IMR-90 (cell line): ENCODE measurements around the gene PRSS3. TPM values are rescaled to one million over a fixed set of nuclear protein-coding genes. Genes with fewer than 3 reads are reported as not detected.
A peak's percentile ranks its signal among the peaks of the same experiment; 100 is the strongest.

Experiments
- ATAC-seq: fragments of 200-7000 bp; cut with Tn5 transposase; 2 replicates; pipeline ENCODE4 v1.9.1; 2020; ENCODE audit warnings: low read depth, mild to moderate bottlenecking, moderate library complexity
- BruUV-seq: library from RNA; stranded (reverse); fragments of 400-500 nt; replicated peaks from 2 replicates; lab custom pipeline; 2021; lab: Mats Ljungman, UMichigan
- CTCF ChIA-PET: fragments of 300-600 bp; formaldehyde crosslinking; extraction: SDS; loops from one replicate; lab custom pipeline; 2021; ENCODE audit warnings: antibody characterized with exemption; lab: Yijun Ruan, JAX
- POLR2A ChIA-PET: fragments of 300-600 bp; sonication (Branson Sonifier 250); formaldehyde crosslinking; loops from one replicate; lab custom pipeline; 2022; ENCODE audit warnings: antibody characterized with exemption; ENCODE audit not compliant: unreplicated experiment; lab: Charles Lee
- DNase-seq: peaks from one replicate; pipeline ENCODE4 v3.0.0; 2013
- H2AFZ ChIP-seq: replicated peaks from 2 replicates; pipeline ENCODE3; 2013; ENCODE audit warnings: low read length, mild to moderate bottlenecking; ENCODE audit not compliant: poor library complexity
- H2AK5ac ChIP-seq: 2 replicates; pipeline ENCODE4 v1.6.1; 2013; ENCODE audit warnings: low read depth, low read length, inconsistent platforms
- H2AK9ac ChIP-seq: replicated peaks from 2 replicates; pipeline ENCODE3; 2013; ENCODE audit warnings: mild to moderate bottlenecking, low read depth, low read length, moderate library complexity; ENCODE audit not compliant: poor library complexity
- H2BK120ac ChIP-seq: 2 replicates; pipeline ENCODE4 v1.6.1; 2013; ENCODE audit warnings: low read depth, low read length, inconsistent platforms
- H2BK15ac ChIP-seq: 3 replicates; pipeline ENCODE4 v1.6.1; 2013; ENCODE audit warnings: low read depth, low read length, inconsistent platforms
- H2BK20ac ChIP-seq: 2 replicates; pipeline ENCODE4 v1.6.1; 2013; ENCODE audit warnings: low read depth, mild to moderate bottlenecking, inconsistent platforms, low read length, moderate library complexity
- H2BK5ac ChIP-seq: 2 replicates; pipeline ENCODE4 v1.6.1; 2013; ENCODE audit warnings: mild to moderate bottlenecking, low read depth, low read length, inconsistent platforms; ENCODE audit not compliant: poor library complexity, severe bottlenecking
- H3K14ac ChIP-seq: replicated peaks from 2 replicates; pipeline ENCODE4 v1.6.1; 2013; ENCODE audit warnings: low read depth, low read length, inconsistent platforms
- H3K18ac ChIP-seq: 2 replicates; pipeline ENCODE4 v1.6.1; 2013; ENCODE audit warnings: low read depth, low read length, control low read depth
- H3K23ac ChIP-seq: 2 replicates; pipeline ENCODE4 v1.6.1; 2013; ENCODE audit warnings: low read depth, low read length, inconsistent platforms
- H3K27ac ChIP-seq: 2 replicates; pipeline ENCODE4 v1.5.1; 2013; ENCODE audit warnings: mild to moderate bottlenecking, control low read depth, low read length; ENCODE audit not compliant: insufficient read depth
- H3K27me3 ChIP-seq: 2 replicates; pipeline ENCODE4 v1.6.1; 2013; ENCODE audit warnings: low read length; ENCODE audit not compliant: control insufficient read depth, insufficient read depth
- H3K36me3 ChIP-seq: 2 replicates; pipeline ENCODE4 v1.6.1; 2013; ENCODE audit warnings: low read length, mixed read lengths; ENCODE audit not compliant: control insufficient read depth, insufficient read depth
- H3K4ac ChIP-seq: 2 replicates; pipeline ENCODE4 v1.6.1; 2013; ENCODE audit warnings: low read depth, low read length, inconsistent platforms
- H3K4me1 ChIP-seq: 2 replicates; pipeline ENCODE4 v1.6.1; 2013; ENCODE audit warnings: low read length, mixed read lengths; ENCODE audit not compliant: control insufficient read depth, insufficient read depth
- H3K4me2 ChIP-seq: 2 replicates; pipeline ENCODE4 v1.6.1; 2013; ENCODE audit warnings: low read depth, mild to moderate bottlenecking, control low read depth, low read length, moderate library complexity
- H3K4me3 ChIP-seq: 2 replicates; pipeline ENCODE4 v1.5.1; 2013; ENCODE audit warnings: low read depth, mild to moderate bottlenecking, control low read depth, low read length, moderate library complexity; ENCODE audit not compliant: insufficient read depth
- H3K56ac ChIP-seq: 2 replicates; pipeline ENCODE4 v1.6.1; 2013; ENCODE audit warnings: low read length, inconsistent platforms; ENCODE audit not compliant: insufficient read depth; ENCODE audit errors: extremely low read depth
- H3K79me1 ChIP-seq, 2 experiments: 2 replicates each; pipeline ENCODE4 v1.6.1; 2013; ENCODE audit warnings: low read length in 2 of 2, inconsistent platforms in 1 of 2, low read depth in 1 of 2
- H3K9ac ChIP-seq: 2 replicates; pipeline ENCODE4 v1.6.1; 2013; ENCODE audit warnings: low read depth, low read length, control low read depth
- H3K9me1 ChIP-seq: 2 replicates; pipeline ENCODE4 v1.6.1; 2013; ENCODE audit warnings: low read length, inconsistent platforms; ENCODE audit not compliant: insufficient read depth
- H3K9me3 ChIP-seq: 2 replicates; pipeline ENCODE4 v1.6.1; 2013; ENCODE audit warnings: low read length; ENCODE audit not compliant: control insufficient read depth, insufficient read depth
- H4K20me1 ChIP-seq: 2 replicates; pipeline ENCODE4 v1.6.1; 2013; ENCODE audit warnings: low read length, inconsistent platforms; ENCODE audit not compliant: insufficient read depth
- H4K5ac ChIP-seq: 2 replicates; pipeline ENCODE4 v1.6.1; 2013; ENCODE audit warnings: mild to moderate bottlenecking, low read depth, low read length, control low read depth
- H4K8ac ChIP-seq, 2 experiments: 2 replicates each; pipeline ENCODE4 v1.6.1; 2013; ENCODE audit warnings: low read depth in 2 of 2, low read length in 2 of 2, control low read depth in 1 of 2, inconsistent platforms in 1 of 2
- H4K91ac ChIP-seq: 2 replicates; pipeline ENCODE4 v1.6.1; 2013; ENCODE audit warnings: low read depth, low read length, inconsistent platforms; ENCODE audit not compliant: insufficient read depth
- BHLHE40 ChIP-seq: fragments of 150-350 bp; IDR thresholded peaks from 2 replicates; pipeline ENCODE4 v1.6.1; 2016; ENCODE audit warnings: mild to moderate bottlenecking, low read depth, low read length
- CEBPB ChIP-seq: IDR thresholded peaks from 2 replicates; pipeline ENCODE4 v1.6.1; 2012; ENCODE audit warnings: low read depth, low read length, improper control_type of control experiment
- ELK1 ChIP-seq: fragments of 150-350 bp; IDR thresholded peaks from 2 replicates; pipeline ENCODE4 v1.6.1; 2016; ENCODE audit warnings: low read depth, mild to moderate bottlenecking, low read length, moderate library complexity, borderline replicate concordance
- FOS ChIP-seq: fragments of 150-350 bp; IDR thresholded peaks from 2 replicates; pipeline ENCODE4 v1.6.1; 2016; ENCODE audit warnings: low read depth, low read length
- MAZ ChIP-seq: IDR thresholded peaks from 2 replicates; pipeline ENCODE4 v1.6.1; 2012; ENCODE audit warnings: low read depth, mild to moderate bottlenecking, low read length, improper control_type of control experiment, moderate library complexity, borderline replicate concordance
- MXI1 ChIP-seq: IDR thresholded peaks from 2 replicates; pipeline ENCODE4 v1.6.1; 2012; ENCODE audit warnings: low read depth, mild to moderate bottlenecking, low read length, moderate library complexity, borderline replicate concordance
- POLR2A ChIP-seq: IDR thresholded peaks from 2 replicates; pipeline ENCODE4 v1.6.1; 2012; ENCODE audit warnings: mild to moderate bottlenecking, low read depth, low read length
- SMC3 ChIP-seq: fragments of 150-350 bp; IDR thresholded peaks from 2 replicates; pipeline ENCODE4 v1.6.1; 2016; ENCODE audit warnings: low read depth, mild to moderate bottlenecking, antibody characterized with exemption, low read length, moderate library complexity
- USF2 ChIP-seq: fragments of 150-350 bp; IDR thresholded peaks from 2 replicates; pipeline ENCODE4 v1.6.1; 2017; ENCODE audit warnings: mild to moderate bottlenecking, antibody characterized with exemption, low read length, low read depth
- WGBS, 2 experiments: methylation state at CpG; one replicate each; pipeline versions ENCODE4 v1.1.5 to v1.1.7; 2013; ENCODE audit warnings: missing lambda C conversion rate in 2 of 2; ENCODE audit not compliant: insufficient read length in 1 of 2; ENCODE audit errors: extremely low coverage in 2 of 2; 5-methylcytosine and 5-hydroxymethylcytosine counted together
- dilution Hi-C: fragments of 300-500 bp; cut with HindIII; formaldehyde crosslinking; loops from one replicate; pipeline ENCODE4 v1.14.3; 2018; ENCODE audit warnings: low sequenced_read_pairs; ENCODE audit not compliant: unreplicated experiment
- in situ Hi-C: fragments of 300-500 bp; cut with MboI; formaldehyde crosslinking; loops from 3 replicates; pipeline ENCODE4 v1.14.3; 2019; ENCODE audit warnings: low sequenced_read_pairs, inconsistent platforms, mixed read lengths
- intact Hi-C: fragments of 100-400 bp; cut with micrococcal nuclease; formaldehyde crosslinking; loops from 2 replicates; pipeline ENCODE4 v1.10.0; 2022
- polyA plus RNA-seq, 3 experiments: library from polyadenylated mRNA; depleted of rRNA; stranded (reverse); fragments of >200 nt; gene quantifications; 2 replicates each; pipeline ENCODE4 v1.2.3, GENCODE V29; 2012; ENCODE audit warnings: low replicate concordance in 1 of 3
- total RNA-seq: library from RNA; depleted of rRNA; stranded (reverse); fragments of >200 nt; gene quantifications from 2 replicates; pipeline ENCODE4 v1.2.3, GENCODE V29; 2012

The PRSS3 gene
- total and polyA plus RNA-seq, 2 of the 4 experiments (the other 2 are of a cell fraction): 7.0 to 26.9 TPM

GRCh38 chr9:33820231-33820745, 24.9 kb downstream of the PRSS3 start:
- Histone ChIP-seq H3K27me3 (no peaks in the 10 kb centered on the region), H3K4me1 (peaks cover 9% of the 10 kb centered on the region), H3K14ac (no peak overlapping the region), H4K91ac (no peak overlapping the region), H3K18ac (no peak overlapping the region), H3K9me3 (no peaks in the 10 kb centered on the region), H3K9me1 (peaks cover 7% of the 10 kb centered on the region), H4K20me1 (peaks cover 65% of the 10 kb centered on the region), H3K56ac (no peak overlapping the region), H3K27ac (no peak overlapping the region), H3K4ac (no peak overlapping the region), H2BK15ac (no peak overlapping the region), H2BK20ac (no peak overlapping the region), H3K23ac (no peak overlapping the region; the same call in 1 of the 2 replicates), H4K8ac (no peak overlapping the region), H3K4me2 (peak overlapping the region; percentile 77), H3K36me3 (no peaks in the 10 kb centered on the region), H4K5ac (no peak overlapping the region), H2BK5ac (no peak overlapping the region), H2AK5ac (no peak overlapping the region), H3K4me3 (peak overlapping the region; percentile 7; the same call in 1 of the 2 replicates), H2AK9ac (no peak overlapping the region), H3K79me1 (peaks cover 6 to 27% of the 10 kb centered on the region in 2 experiments; a peak in 3 of 4 replicates), H2BK120ac (no peak overlapping the region), H2AFZ (no peak overlapping the region), H3K9ac (no peak overlapping the region)
- BruUV-seq: no TSS peak
- DNase-seq (no peak), ATAC-seq (no peak)
- ChIA-PET CTCF (no interaction called here), POLR2A (interaction anchor here (0.6 kb wide), 1 partner anchor 262 kb away, joined by 5 read pairs; no protein-coding TSS in a partner anchor)
- in situ Hi-C loops (no loop called here), dilution Hi-C loops (no loop called here), intact Hi-C loops (no loop called here)
- WGBS, 2 experiments: no CpG with 5 or more reads among the region's 4 CpGs
- TF ChIP-seq CEBPB (no peak), POLR2A (no peak), MAZ (no peak), USF2 (no peak), BHLHE40 (no peak), SMC3 (no peak), MXI1 (no peak), FOS (no peak), ELK1 (no peak)
